ENCODE data around the gene FBXO48.

DNA sequence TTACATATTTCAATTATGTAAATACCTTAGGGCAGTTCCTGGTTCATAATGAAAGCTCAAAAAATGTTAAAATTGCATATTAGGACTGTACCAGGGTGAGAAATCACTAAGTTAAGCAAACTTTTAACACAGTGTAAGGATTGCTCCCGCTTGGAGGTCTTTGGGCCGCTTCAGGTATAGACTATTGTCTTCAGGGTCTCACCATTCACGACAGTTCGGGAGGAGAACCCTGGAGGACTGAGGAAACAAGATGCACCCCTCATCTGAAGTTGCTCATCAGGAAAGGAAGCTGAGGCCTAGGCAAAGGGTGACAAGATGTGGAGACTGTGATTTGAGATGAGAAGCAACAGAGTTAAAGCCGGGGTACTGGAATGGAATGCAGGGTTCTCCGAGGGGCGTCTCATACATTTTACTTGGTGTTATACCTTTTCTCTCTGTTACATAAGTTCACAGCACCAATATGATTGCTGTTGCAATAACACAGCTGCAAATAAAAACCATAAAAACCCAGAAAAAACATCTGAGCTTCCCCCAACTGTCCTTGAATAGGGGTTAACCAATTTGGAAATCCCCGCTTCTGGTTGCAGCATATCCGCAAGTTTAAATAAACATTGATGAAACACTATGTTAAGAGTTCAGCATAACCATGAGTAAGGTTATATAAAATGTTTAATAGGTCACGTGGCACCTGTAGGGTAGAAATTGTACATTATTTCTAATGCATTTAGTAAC is 40.1 kb downstream of the FBXO48 start:
- TF ChIP-seq, protein P1, sequence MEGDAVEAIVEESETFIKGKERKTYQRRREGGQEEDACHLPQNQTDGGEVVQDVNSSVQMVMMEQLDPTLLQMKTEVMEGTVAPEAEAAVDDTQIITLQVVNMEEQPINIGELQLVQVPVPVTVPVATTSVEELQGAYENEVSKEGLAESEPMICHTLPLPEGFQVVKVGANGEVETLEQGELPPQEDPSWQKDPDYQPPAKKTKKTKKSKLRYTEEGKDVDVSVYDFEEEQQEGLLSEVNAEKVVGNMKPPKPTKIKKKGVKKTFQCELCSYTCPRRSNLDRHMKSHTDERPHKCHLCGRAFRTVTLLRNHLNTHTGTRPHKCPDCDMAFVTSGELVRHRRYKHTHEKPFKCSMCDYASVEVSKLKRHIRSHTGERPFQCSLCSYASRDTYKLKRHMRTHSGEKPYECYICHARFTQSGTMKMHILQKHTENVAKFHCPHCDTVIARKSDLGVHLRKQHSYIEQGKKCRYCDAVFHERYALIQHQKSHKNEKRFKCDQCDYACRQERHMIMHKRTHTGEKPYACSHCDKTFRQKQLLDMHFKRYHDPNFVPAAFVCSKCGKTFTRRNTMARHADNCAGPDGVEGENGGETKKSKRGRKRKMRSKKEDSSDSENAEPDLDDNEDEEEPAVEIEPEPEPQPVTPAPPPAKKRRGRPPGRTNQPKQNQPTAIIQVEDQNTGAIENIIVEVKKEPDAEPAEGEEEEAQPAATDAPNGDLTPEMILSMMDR (IDR thresholded peaks at IDR 0.05): no peak
- TF ChIP-seq POLR2A (IDR thresholded peaks at IDR 0.05): no peak
- peak in 1 of 2 donors; percentile 13 for TF ChIP-seq EP300 (IDR thresholded peaks at IDR 0.05)
